Endothelial cell of umbilical vein (primary cell): ENCODE measurements around the gene ZNF618. TPM values are rescaled to one million over a fixed set of nuclear protein-coding genes. Genes with fewer than 3 reads are reported as not detected.

ENCODE experiments used
- BruUV-seq: library from RNA; stranded (reverse); fragments of 400-500 nt; replicated peaks from 2 replicates; lab custom pipeline; 2021; lab: Mats Ljungman, UMichigan
- CTCF ChIA-PET: fragments of 300-600, 350-600 bp; sonication (Branson Sonifier 250); formaldehyde crosslinking; loops from one replicate; lab custom pipeline; 2021; ENCODE audit warnings: antibody characterized with exemption, inconsistent platforms; lab: Charles Lee
- POLR2A ChIA-PET: fragments of 300-600, 350-600 bp; sonication (Branson Sonifier 250); formaldehyde crosslinking; loops from one replicate; lab custom pipeline; 2021; ENCODE audit warnings: antibody characterized with exemption, inconsistent platforms; lab: Charles Lee
- DNase-seq: peaks from one replicate; pipeline ENCODE4 v3.0.0-alpha.2; 2011; ENCODE audit warnings: low read depth, low spot score
- FAIRE-seq: peaks from 2 replicates; lab custom pipeline; 2011; peaks lifted over from hg19 to GRCh38; lab: Jason Lieb, UNC
- H2AFZ ChIP-seq: 2 replicates; pipeline ENCODE4 v1.6.0; 2012; ENCODE audit warnings: low read depth, low read length, control low read depth, inconsistent platforms
- H3K27ac ChIP-seq: 2 replicates; pipeline ENCODE4 v1.5.1; 2011; ENCODE audit warnings: low read depth, mild to moderate bottlenecking, control low read depth, low read length, moderate library complexity; ENCODE audit not compliant: insufficient read depth
- H3K27me3 ChIP-seq, 2 experiments: 2 replicates each; pipeline versions ENCODE4 v1.6.0 to v1.6.1; 2011; ENCODE audit warnings: low read length in 2 of 2, mixed read lengths in 1 of 2; ENCODE audit not compliant: control insufficient read depth in 2 of 2, insufficient read depth in 2 of 2
- H3K36me3 ChIP-seq, 2 experiments: 2 replicates in 1 of 2; 3 replicates in 1 of 2; pipeline ENCODE4 v1.5.1; 2011; ENCODE audit warnings: low read length in 2 of 2, mild to moderate bottlenecking in 1 of 2, moderate library complexity in 1 of 2; ENCODE audit not compliant: control insufficient read depth in 2 of 2, insufficient read depth in 2 of 2; ENCODE audit errors: extremely low read depth in 1 of 2
- H3K4me1 ChIP-seq: 3 replicates; pipeline ENCODE4 v1.5.1; 2011; ENCODE audit warnings: mild to moderate bottlenecking, low read length; ENCODE audit not compliant: control insufficient read depth, insufficient read depth; ENCODE audit errors: extremely low read depth
- H3K4me2 ChIP-seq: 2 replicates; pipeline ENCODE4 v1.6.1; 2011; ENCODE audit warnings: low read length, control low read depth, mixed read lengths; ENCODE audit not compliant: insufficient read depth
- H3K4me3 ChIP-seq, 3 experiments: fragments of 200-600 bp in 1 of 3; sonication (generic), shearing (Covaris generic) in 1 of 3; replicated peaks in 1 of 3; 2 replicates each; pipeline ENCODE4 v1.5.1; 2011 to 2016; ENCODE audit warnings: control low read depth in 3 of 3, low read length in 3 of 3, mild to moderate bottlenecking in 2 of 3, inconsistent platforms in 1 of 3, low read depth in 1 of 3, moderate library complexity in 1 of 3; ENCODE audit not compliant: insufficient read depth in 1 of 3
- H3K79me2 ChIP-seq: 2 replicates; pipeline ENCODE4 v1.6.0; 2012; ENCODE audit warnings: low read length, inconsistent platforms; ENCODE audit not compliant: control insufficient read depth, insufficient read depth
- H3K9ac ChIP-seq: replicated peaks from 2 replicates; pipeline ENCODE3; 2011; ENCODE audit warnings: low read length, control low read depth; ENCODE audit not compliant: insufficient read depth; ENCODE audit errors: extremely low read depth
- H3K9me1 ChIP-seq: replicated peaks from 3 replicates; pipeline ENCODE4 v1.6.0; 2011; ENCODE audit warnings: mild to moderate bottlenecking, low read length; ENCODE audit not compliant: control insufficient read depth, insufficient read depth; ENCODE audit errors: extremely low read depth
- H3K9me3 ChIP-seq: replicated peaks from 2 replicates; pipeline ENCODE4 v1.5.1; 2012; ENCODE audit warnings: low read length, inconsistent platforms; ENCODE audit not compliant: control insufficient read depth, insufficient read depth
- H4K20me1 ChIP-seq: replicated peaks from 2 replicates; pipeline ENCODE3; 2011; ENCODE audit warnings: mild to moderate bottlenecking, low read length; ENCODE audit not compliant: control insufficient read depth, insufficient read depth; ENCODE audit errors: extremely low read depth
- CTCF ChIP-seq, 2 donors: IDR thresholded peaks; 1 replicate in 1 of 2; 2 replicates in 1 of 2; pipeline ENCODE4 v1.5.1; 2011; ENCODE audit warnings: low read length in 2 of 2, mild to moderate bottlenecking in 2 of 2, moderate library complexity in 2 of 2, control low read depth in 1 of 2, inconsistent platforms in 1 of 2, low read depth in 1 of 2; ENCODE audit not compliant: insufficient read depth in 1 of 2; ENCODE audit errors: extremely low read depth in 1 of 2
- EZH2 ChIP-seq: IDR thresholded peaks from 2 replicates; pipeline ENCODE4 v1.6.1; 2012; ENCODE audit warnings: borderline replicate concordance, low read depth, mild to moderate bottlenecking, moderate library complexity, low read length, inconsistent platforms; ENCODE audit not compliant: severe bottlenecking
- FOS ChIP-seq: IDR thresholded peaks from 2 replicates; pipeline ENCODE4 v1.6.1; 2011; ENCODE audit warnings: mild to moderate bottlenecking, low read length, moderate library complexity, borderline replicate concordance; ENCODE audit not compliant: insufficient read depth
- GATA2 ChIP-seq: IDR thresholded peaks from 2 replicates; pipeline ENCODE4 v1.7.0; 2011; ENCODE audit warnings: low read depth, mild to moderate bottlenecking, moderate library complexity, mixed read lengths, low read length; ENCODE audit not compliant: insufficient read length, insufficient read depth
- JUN ChIP-seq: IDR thresholded peaks from 2 replicates; pipeline ENCODE4 v1.6.1; 2011; ENCODE audit warnings: borderline replicate concordance, low read depth; ENCODE audit not compliant: insufficient read length, insufficient read depth
- MYC ChIP-seq: IDR thresholded peaks from one replicate; pipeline ENCODE4 v1.6.1; 2011; ENCODE audit warnings: mild to moderate bottlenecking, low read depth, low read length
- POLR2A ChIP-seq: IDR thresholded peaks from 2 replicates; pipeline ENCODE4 v1.6.1; 2012; ENCODE audit warnings: low read depth, mild to moderate bottlenecking, control low read depth, low read length
- POLR2AphosphoS5 ChIP-seq: IDR thresholded peaks from 2 replicates; pipeline ENCODE4 v1.6.1; 2012; ENCODE audit warnings: low read depth, mild to moderate bottlenecking, control low read depth, low read length, moderate library complexity; ENCODE audit not compliant: insufficient read depth
- dilution Hi-C: fragments of 300-500 bp; cut with MboI; formaldehyde crosslinking; loops from one replicate; pipeline ENCODE4 v1.15.0; 2019; ENCODE audit warnings: low sequenced_read_pairs; ENCODE audit not compliant: extremely low pct_ligation_motif_present
- intact Hi-C: fragments of 100-400 bp; cut with micrococcal nuclease; formaldehyde crosslinking; loops from one replicate; pipeline ENCODE4 v1.10.0; 2022
- polyA plus RNA-seq, 4 experiments: library from polyadenylated mRNA; depleted of rRNA in 3 of 4; stranded (reverse) in 3 of 4; unstranded in 1 of 4; fragments of >200 nt; gene quantifications; 2 replicates each; pipeline versions ENCODE4 v1.2.1 to v1.2.3, GENCODE V29; 2011 to 2012; ENCODE audit warnings: missing spikeins in 1 of 4
- total RNA-seq: library from RNA; stranded (reverse); gene quantifications from 2 replicates; pipeline ENCODE4 v1.2.3, GENCODE V29; 2021
- TF ChIP-seq, protein P1 (sequence below): IDR thresholded peaks from 2 replicates; pipeline ENCODE4 v1.6.1; 2011; ENCODE audit not compliant: insufficient read depth, insufficient read length

The ZNF618 gene
- total and polyA plus RNA-seq, 2 donors (not counting 3 experiments of a cell fraction or from before 2014, with no cell fraction given): 22.6 to 80.3 TPM

DNA sequence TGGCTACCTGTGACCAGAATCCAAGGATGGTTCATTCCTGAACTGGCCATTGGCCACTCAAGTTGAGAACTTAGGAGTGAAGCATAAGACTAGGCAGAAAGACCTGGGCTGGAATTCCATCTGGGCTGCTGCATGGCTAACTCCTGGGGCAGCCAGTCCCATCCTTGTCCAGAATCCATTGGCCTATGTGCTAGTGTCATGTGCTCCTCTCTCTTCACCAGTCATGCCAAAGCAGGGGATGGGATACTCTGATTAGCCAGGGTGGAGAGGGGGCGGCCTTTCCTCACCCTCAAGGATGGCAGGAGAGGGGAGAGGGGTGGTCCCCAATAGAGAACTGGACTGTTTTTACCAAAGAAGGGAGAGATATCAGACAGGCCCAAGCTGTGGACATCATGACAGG, 93.2 kb downstream of the ZNF618 start:
- Histone ChIP-seq H3K9me3 (no peaks in the 10 kb centered on the region), H3K4me1 (no peaks in the 10 kb centered on the region), H3K9ac (no peak overlapping the region), H3K79me2 (peaks cover 72% of the 10 kb centered on the region), H3K4me3 (no peak overlapping the region), H2AFZ (no peak overlapping the region), H3K27ac (no peak overlapping the region), H4K20me1 (no peaks in the 10 kb centered on the region), H3K36me3 (peaks cover 0 to 18% of the 10 kb centered on the region in 2 experiments), H3K27me3 (no peaks in the 10 kb centered on the region), H3K4me2 (no peak overlapping the region), H3K9me1 (no peaks in the 10 kb centered on the region)
- dilution Hi-C loops (no loop called here), intact Hi-C loops (no loop called here)
- ChIA-PET POLR2A (no interaction called here), CTCF (interaction anchor here (0.8 kb wide), 1 partner anchor 92 kb away, joined by 4 read pairs; no protein-coding TSS in a partner anchor)
- no TSS peak for BruUV-seq
- TF ChIP-seq EZH2: no peak
- TF ChIP-seq JUN: no peak
- no peak for TF ChIP-seq CTCF (IDR thresholded peaks at IDR 0.05; ENCODE audit: extremely low read depth in 1 of 2, insufficient read depth in 1 of 2, low read depth in 1 of 2, low read length in 2 of 2)
- TF ChIP-seq GATA2: no peak
- TF ChIP-seq, protein P1, sequence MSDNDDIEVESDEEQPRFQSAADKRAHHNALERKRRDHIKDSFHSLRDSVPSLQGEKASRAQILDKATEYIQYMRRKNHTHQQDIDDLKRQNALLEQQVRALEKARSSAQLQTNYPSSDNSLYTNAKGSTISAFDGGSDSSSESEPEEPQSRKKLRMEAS: no peak
- no peak for TF ChIP-seq POLR2A
- no peak for TF ChIP-seq MYC
- no peak for TF ChIP-seq POLR2AphosphoS5
- TF ChIP-seq FOS: no peak
- FAIRE-seq (no peak), DNase-seq (no peak)
